Skeletal muscle tissue (tissue), 4 donors: ENCODE results near the gene CD151. TPM values are rescaled to one million over a fixed set of nuclear protein-coding genes. Genes with fewer than 3 reads are reported as not detected.

Experiments
- H3K27ac ChIP-seq: one replicate; pipeline ENCODE4 v1.7.0; 2013; ENCODE audit warnings: mild to moderate bottlenecking, low read depth, low read length, inconsistent platforms
- H3K27me3 ChIP-seq, 3 donors: one replicate each; pipeline ENCODE4 v1.7.0; 2013; ENCODE audit warnings: low read length in 3 of 3; ENCODE audit not compliant: control insufficient read depth in 3 of 3, insufficient read depth in 3 of 3
- H3K36me3 ChIP-seq, 3 donors: one replicate each; pipeline ENCODE4 v1.7.0; 2013; ENCODE audit warnings: low read length in 3 of 3; ENCODE audit not compliant: control insufficient read depth in 3 of 3, insufficient read depth in 3 of 3
- H3K4me1 ChIP-seq, 3 donors: one replicate each; pipeline ENCODE4 v1.7.0; 2013; ENCODE audit warnings: low read length in 3 of 3, mild to moderate bottlenecking in 3 of 3; ENCODE audit not compliant: control insufficient read depth in 3 of 3, insufficient read depth in 3 of 3
- H3K4me3 ChIP-seq, 3 donors: one replicate each; pipeline ENCODE4 v1.7.0; 2013; ENCODE audit warnings: low read length in 3 of 3
- H3K9ac ChIP-seq, 3 donors: one replicate each; pipeline ENCODE4 v1.7.0; 2013; ENCODE audit warnings: low read length in 3 of 3, mild to moderate bottlenecking in 3 of 3, moderate library complexity in 2 of 3, low read depth in 1 of 3
- H3K9me3 ChIP-seq, 3 donors: one replicate each; pipeline ENCODE4 v1.7.0; 2013; ENCODE audit warnings: low read length in 3 of 3; ENCODE audit not compliant: control insufficient read depth in 3 of 3
- total RNA-seq: library from RNA; depleted of rRNA; stranded (reverse); fragments of >200 nt; gene quantifications from one replicate; pipeline ENCODE4 v1.2.3, GENCODE V29; 2014
- donor health status: Osteomylitis.

Gene CD151
- total RNA-seq, 1 donor from 2014 or later: 94.5 TPM

DNA sequence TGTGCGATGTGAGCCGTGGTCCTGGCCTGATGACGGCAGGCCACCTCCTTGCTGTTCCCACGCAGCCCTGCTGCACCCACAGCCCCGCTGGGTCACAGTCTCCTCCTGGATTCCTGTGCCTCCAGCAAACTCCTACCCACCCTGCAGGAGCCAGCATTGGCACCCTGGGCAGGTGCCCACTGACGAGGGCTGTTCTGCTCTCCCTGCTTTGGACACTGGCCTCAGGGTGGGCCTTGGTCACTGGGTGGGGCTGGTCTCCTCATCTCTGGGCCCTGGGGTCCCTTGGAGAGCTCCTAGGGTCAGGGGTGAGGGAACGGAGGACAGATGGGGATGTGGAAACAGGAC lies 22.6 kb downstream of the CD151 start:
- Histone ChIP-seq H3K4me3 (no peak overlapping the region), H3K4me1 (peaks cover 14 to 16% (median 14%) of the 10 kb centered on the region in 3 donors), H3K9ac (no peak overlapping the region), H3K9me3 (no peaks in the 10 kb centered on the region), H3K36me3 (no peaks in the 10 kb centered on the region), H3K27me3 (peaks cover 0 to 7% (median 0%) of the 10 kb centered on the region in 3 donors), H3K27ac (no peak overlapping the region)

DNA sequence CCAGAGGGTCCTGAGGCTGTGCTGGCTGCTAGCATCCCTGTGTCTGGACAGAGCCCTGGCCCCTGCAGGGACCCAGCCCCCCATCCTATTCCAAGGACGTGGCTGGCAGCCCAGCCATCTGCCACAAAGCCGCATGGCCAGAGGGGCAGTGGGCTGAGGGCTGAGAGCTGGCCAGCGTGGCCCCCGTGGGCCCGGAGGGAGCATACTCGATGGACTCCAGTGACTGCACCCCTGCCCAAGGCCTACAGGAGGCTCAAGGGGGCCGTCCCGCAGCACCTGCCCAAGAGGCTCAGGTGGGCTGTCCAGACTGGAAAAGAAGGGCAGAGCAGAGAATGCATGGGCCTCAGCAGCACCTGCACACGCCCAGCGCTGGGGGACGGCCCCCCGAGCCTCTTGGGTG lies 23.0 kb downstream of the CD151 start:
- Histone ChIP-seq H3K27me3 (peaks cover 0 to 2% (median 0%) of the 10 kb centered on the region in 3 donors), H3K9ac (no peak overlapping the region), H3K27ac (no peak overlapping the region), H3K4me3 (no peak overlapping the region), H3K36me3 (no peaks in the 10 kb centered on the region), H3K4me1 (peaks cover 13 to 18% (median 14%) of the 10 kb centered on the region in 3 donors), H3K9me3 (no peaks in the 10 kb centered on the region)

DNA sequence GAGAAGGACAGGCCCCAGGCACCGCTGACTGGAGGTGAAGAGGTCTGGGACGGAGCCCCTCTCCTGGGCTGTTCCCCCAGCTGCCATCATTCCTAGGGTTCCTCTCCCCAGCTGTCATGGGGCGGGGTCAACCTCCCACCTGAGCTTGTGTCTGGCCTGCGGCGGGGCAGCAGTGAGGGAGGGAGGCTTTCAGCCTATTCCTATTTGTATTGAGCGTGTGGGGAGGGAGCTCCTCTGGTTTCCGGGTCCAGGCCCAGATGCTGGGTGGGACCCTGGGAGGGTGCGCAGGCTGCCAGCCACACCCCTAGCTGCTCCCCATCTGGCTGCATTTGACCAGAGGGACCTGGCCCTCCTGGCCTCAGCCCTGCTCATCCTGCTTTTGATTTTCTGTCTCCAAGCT lies 23.6 kb downstream of the CD151 start:
- no peaks in the 10 kb centered on the region for H3K27me3 ChIP-seq
- H3K4me1 ChIP-seq: peaks cover 8 to 18% (median 12%) of the 10 kb centered on the region in 3 donors
- H3K9me3 ChIP-seq: no peaks in the 10 kb centered on the region
- H3K36me3 ChIP-seq: no peaks in the 10 kb centered on the region
- no peak overlapping the region for H3K4me3 ChIP-seq
- no peak overlapping the region for H3K27ac ChIP-seq
- no peak overlapping the region for H3K9ac ChIP-seq

DNA sequence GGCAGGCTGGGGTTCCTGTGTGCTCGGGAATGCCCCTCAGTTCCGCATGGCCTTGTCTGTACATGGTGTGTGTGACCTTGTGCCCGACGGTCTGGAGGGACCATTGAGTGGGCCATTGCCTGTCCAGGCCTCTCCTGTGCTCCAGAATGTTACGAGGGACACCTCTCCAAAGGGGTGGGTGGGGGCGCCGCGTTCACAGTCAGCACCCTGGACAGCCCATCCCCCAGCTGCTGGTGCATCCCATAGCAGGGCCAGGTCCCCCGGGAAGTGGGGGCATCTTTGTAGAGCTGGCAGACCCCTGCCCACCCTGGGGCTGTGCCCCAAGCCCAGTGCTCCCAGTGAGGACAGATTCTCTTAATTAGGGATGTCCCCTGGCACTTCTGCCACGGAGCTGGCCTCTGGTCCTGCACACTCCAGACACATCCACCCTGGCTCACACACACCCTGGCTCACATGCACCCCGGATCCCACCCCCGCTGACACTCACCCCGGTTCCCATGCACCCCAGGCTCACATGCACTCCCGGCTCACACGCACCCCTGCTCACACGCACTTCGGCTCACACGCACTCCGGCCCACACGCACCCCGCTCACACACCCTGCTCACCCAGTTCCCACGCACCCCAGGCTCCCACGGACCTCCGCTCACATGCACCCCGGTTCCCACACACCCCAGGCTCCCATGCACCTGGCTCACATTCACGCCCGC lies 25.5 kb downstream of the CD151 start:
- Histone ChIP-seq H3K27me3 (no peaks in the 10 kb centered on the region), H3K9ac (no peak overlapping the region), H3K4me1 (peaks cover 12 to 25% (median 17%) of the 10 kb centered on the region in 3 donors), H3K36me3 (no peaks in the 10 kb centered on the region), H3K27ac (no peak overlapping the region), H3K9me3 (no peaks in the 10 kb centered on the region), H3K4me3 (no peak overlapping the region)

DNA sequence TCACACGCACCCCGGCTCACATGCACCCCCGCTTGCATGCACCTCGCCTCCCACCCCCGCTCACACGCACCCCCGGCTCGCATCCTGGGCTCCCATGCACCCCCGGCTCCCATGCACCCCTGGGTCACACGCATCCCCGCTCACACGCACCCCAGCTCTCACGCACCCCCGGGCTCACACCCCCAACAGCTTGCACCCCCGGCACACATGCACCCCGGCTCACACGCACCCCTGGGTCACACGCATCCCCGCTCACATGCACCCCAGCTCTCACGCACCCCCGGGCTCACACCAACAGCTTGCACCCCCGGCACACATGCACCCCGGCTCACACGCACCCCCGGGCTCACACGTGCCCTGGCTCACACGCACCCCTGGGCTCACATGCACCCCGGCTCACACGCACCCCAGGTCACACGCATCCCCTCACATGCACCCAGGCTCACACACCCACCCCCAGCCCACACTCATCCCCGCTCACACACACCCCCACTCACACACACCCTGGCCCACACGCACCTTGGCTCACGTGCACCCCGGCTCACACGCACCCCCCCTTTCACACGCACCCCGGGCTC lies 26.1 kb downstream of the CD151 start:
- H3K27ac ChIP-seq: no peak overlapping the region
- H3K4me3 ChIP-seq: no peak overlapping the region
- H3K4me1 ChIP-seq: peaks cover 12 to 25% (median 17%) of the 10 kb centered on the region in 3 donors
- no peaks in the 10 kb centered on the region for H3K27me3 ChIP-seq
- no peaks in the 10 kb centered on the region for H3K9me3 ChIP-seq
- no peak overlapping the region for H3K9ac ChIP-seq
- peaks cover 0 to 2% (median 0%) of the 10 kb centered on the region in 3 donors for H3K36me3 ChIP-seq

DNA sequence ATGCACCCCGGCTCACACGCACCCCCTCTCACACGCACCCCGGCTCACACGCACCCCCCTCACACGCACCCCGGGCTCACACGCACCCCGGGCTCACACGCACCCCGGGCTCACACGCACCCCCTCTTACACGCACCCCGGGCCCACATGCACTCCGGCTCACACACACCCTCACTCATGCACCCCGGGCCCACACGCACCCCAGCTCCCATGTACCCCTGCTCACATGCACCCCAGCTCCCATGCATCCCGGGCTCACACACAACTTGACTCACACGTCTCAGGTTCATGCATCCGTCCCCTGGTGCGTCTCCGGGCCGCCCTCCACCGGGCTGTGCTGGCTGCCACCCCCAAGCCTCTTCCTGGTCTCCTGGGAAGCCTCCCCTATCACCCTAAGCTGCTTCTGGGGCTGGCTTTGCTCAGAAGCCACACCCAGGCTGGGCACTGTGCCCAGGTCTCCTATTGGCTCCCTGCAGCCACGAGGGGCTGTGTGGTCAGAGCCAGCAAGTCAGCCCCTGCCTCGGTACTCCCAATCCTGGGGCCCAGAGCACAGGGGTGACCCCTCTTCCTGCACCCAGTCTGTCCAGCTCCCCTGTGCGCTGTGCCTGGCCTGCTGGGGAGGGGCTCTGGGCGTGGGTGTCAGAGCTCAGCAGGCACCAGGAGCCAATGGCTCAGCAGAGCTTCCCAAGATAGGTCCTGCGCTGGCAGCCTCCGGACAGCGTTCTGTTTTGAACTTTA lies 26.8 kb downstream of the CD151 start:
- Histone ChIP-seq H3K36me3 (peaks cover 0 to 3% (median 3%) of the 10 kb centered on the region in 3 donors), H3K4me3 (peak overlapping the region in 1 of 3 donors; percentile 50), H3K9me3 (no peaks in the 10 kb centered on the region), H3K9ac (peak overlapping the region in 1 of 3 donors; percentile 45), H3K27me3 (no peaks in the 10 kb centered on the region), H3K4me1 (peaks cover 12 to 25% (median 17%) of the 10 kb centered on the region in 3 donors), H3K27ac (no peak overlapping the region)

DNA sequence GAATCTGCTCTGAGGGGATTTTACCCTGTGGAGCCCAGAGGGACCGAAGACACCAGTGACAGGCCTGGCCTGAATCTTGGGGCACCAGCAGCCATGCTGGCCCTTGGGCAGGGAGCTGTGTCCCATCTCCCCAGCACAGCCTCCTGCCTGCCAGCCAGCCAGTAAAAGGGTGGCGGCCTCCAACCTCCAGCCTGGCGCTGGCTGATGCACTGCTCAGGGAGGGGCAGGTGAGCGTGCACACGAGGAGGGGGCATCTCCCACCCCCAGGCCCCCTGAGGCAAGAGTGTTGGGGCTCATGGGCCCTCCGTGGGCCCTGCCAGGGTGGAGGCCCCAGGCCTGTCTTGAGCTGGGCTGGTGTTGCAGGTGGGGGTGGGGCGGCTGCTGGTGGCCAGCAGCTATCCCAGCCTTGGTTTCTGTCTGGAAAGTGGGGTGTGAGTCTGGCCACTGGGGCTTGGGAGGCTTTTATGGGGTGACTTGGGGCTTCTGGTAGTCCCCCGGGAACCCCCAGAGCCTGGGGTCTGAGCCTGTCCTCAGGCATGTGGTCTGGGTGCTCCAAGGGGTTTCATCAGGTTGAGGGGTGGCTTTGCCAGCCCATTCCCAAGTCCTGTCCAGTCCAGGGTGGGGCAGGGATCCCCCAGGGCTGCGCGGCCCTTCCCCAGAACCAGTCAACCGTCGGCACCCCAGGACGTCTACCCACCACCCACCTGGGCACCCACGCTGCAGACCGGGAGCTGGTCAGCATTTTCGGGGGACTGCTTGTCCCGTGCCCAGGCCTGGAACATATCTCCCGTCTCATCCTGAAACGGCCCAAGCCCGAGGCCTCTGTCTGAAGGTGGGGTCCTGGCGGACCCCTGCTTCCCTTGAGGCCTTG lies 27.7 kb downstream of the CD151 start:
- Histone ChIP-seq H3K4me3 (peak overlapping the region in 1 of 3 donors; percentile 50), H3K36me3 (peaks cover under 1 to 7% (median 5%) of the 10 kb centered on the region in 3 donors), H3K27ac (no peak overlapping the region), H3K27me3 (no peaks in the 10 kb centered on the region), H3K9ac (no peak overlapping the region), H3K9me3 (no peaks in the 10 kb centered on the region), H3K4me1 (peaks cover 12 to 25% (median 17%) of the 10 kb centered on the region in 3 donors)

DNA sequence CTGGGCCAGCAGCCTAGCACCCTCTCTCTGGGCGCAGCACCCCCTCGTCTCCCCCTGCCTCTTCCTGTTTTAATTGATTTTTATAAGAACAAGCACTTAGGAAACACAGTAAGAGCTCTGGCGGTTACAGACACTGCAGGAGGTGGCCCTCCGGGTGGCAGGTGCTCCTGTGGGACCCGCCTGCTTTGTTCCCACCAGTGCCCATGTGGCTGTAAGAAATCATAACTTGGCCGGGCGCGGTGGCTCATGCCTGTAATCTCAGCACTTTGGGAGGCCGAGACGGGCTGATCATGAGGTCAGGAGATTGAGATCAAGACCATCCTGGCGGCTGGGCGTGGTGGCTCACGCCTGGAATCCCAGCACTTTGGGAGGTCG lies 28.3 kb downstream of the CD151 start:
- Histone ChIP-seq H3K4me1 (peaks cover 12 to 25% (median 17%) of the 10 kb centered on the region in 3 donors), H3K27me3 (no peaks in the 10 kb centered on the region), H3K4me3 (no peak overlapping the region)

DNA sequence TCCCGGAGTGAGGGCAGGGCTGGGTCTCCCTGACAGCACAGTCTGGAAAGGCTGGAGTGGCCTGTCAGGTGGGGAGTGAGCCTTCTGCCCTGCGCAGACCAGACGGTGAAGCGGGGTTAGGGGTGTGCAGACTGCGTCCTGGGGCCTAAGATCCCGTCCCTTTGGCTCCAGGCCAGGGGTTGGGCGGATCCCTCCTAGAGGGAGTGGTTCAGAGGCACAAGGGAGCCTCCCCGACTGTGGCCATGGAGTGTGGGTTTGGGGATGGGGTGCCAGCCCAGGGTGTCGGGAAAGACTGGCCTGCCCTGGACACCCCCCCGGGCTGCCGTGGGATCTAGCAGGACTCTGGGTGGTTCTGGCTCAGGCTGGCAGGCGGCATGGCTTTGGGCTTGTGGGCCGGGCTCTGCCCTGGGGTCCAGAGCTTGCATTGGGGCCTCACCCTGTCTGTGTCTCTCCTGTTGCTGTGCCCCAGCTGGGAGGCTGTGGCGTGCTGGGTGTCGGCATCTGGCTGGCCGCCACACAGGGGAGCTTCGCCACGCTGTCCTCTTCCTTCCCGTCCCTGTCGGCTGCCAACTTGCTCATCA lies 29.4 kb downstream of the CD151 start:
- no peaks in the 10 kb centered on the region for H3K27me3 ChIP-seq
- H3K4me1 ChIP-seq: peaks cover 12 to 25% (median 17%) of the 10 kb centered on the region in 3 donors
- H3K4me3 ChIP-seq: no peak overlapping the region
- no peak overlapping the region for H3K9ac ChIP-seq
- H3K27ac ChIP-seq: no peak overlapping the region
- H3K9me3 ChIP-seq: no peaks in the 10 kb centered on the region
- H3K36me3 ChIP-seq: peaks cover 3 to 14% (median 13%) of the 10 kb centered on the region in 3 donors

More for the DNA sequence above, 28.3 kb downstream of the CD151 start:
- Histone ChIP-seq H3K36me3 (peaks cover 3 to 11% (median 9%) of the 10 kb centered on the region in 3 donors), H3K27ac (no peak overlapping the region), H3K9ac (no peak overlapping the region), H3K9me3 (no peaks in the 10 kb centered on the region)
